ENCODE measurements around the gene GLB1L.

The GLB1L gene

GRCh38 chr2:219252900-219253752, 7.9 kb upstream of the GLB1L start, which contains the start of gene TUBA4B:
Gene TUBA4B (plus strand): TSS chr2:219253243. CDS start chr2:219253408, 165 bp downstream.
- peak; percentile 55 for DNase-seq

GRCh38 chr2:219252570-219252899, 7.3 kb upstream of the GLB1L start:
- peak; percentile 52 for DNase-seq

DNA sequence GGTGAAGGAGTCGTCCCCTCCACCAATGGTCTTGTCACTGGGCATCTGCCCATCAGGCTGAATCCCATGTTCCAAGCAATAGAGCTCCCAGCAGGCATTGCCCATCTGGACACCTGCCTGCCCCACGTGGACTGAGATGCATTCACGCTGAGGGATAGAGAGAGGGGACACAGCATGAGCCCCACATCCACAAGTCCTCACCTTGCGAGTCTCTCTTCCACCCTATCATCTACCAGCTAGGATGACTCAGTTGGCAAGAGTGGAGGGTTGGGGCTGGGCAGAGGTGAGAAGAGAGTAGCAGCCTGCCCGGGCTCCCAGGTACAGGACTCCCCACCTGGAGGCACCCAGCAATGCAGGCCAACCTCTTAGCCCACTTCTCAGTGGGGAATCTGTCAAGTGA, 6.8 kb upstream of the GLB1L start:
- peak; percentile 63 for DNase-seq

DNA sequence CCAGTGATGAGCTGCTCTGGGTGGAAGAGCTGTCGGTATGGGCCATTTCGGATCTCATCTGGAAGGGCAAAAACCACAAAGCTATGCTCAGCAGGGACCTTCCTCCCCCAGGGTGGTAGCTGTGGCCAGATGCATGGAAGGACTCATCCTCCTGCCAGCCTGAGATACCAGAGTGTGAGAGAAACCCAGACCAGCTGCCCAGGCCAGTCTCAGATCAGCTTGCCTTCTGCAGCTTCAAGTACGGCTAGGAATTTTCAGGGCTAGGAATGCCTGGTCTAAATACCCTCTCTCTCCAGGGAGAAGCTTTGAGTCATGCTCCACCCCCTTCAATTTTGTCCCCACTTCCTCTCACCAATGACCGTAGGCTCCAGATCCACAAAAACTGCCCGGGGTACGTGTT, 6.4 kb upstream of the GLB1L start:
- DNase-seq = no peak

GRCh38 chr2:219250049-219250781, 5.0 kb upstream of the GLB1L start:
- peak; percentile 19 for DNase-seq

DNA sequence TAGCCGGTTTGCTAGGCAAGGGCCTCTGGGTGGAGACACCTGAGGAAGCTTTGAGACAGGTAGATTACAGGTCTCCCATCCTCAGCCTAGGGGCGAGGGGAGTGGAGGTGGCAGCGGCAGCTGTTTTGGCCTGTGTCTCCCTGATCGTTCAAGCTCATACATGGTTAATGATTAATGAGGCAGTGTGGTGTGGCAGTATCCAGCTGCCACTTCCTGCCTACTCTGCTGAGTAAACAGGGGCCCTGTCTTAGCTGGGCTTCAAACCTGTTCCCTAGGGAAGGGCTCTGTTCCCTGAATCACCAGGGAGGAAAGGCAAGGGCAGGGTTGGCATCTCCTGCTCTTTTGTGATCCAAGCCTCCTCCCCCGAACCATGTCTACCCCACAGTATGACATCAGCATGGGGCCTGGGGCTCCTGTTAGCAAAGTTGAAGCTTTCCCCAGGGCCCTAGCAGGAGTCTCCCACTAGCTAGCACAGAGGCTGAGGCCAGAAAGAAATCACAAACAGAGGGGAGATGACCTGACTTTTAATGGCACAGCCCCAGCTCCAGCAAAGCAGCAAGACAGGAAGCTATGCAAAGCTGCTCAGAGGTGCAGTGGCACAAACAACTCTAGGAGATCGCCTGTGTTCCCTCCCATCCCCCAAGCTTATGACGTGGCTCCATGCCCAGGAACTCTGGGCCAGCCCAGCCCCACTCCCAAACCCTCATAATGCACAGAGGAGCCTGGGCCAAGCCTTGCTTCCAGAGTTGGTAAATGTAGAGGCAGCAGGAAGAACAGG, 4.1 kb upstream of the GLB1L start:
- peak; percentile 86 for DNase-seq

DNA sequence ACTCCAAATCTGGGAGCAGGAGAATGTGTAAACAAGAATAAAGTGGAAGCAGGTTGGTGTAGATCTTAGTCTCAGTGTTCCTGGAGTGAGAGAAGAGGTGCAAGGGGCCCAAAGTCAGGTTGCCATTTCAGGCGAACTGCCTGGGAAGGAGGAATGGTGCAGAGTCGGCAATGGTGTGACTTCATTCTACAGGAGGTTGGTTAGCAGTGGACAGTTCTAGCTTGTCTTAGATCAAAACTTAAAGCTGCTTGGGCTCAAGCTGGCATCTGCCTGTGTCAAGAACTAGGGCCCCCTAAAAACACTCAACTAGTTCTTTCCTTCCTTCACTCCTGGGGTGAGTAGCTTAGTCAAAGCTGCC, 3.6 kb upstream of the GLB1L start:
- no peak for DNase-seq

DNA sequence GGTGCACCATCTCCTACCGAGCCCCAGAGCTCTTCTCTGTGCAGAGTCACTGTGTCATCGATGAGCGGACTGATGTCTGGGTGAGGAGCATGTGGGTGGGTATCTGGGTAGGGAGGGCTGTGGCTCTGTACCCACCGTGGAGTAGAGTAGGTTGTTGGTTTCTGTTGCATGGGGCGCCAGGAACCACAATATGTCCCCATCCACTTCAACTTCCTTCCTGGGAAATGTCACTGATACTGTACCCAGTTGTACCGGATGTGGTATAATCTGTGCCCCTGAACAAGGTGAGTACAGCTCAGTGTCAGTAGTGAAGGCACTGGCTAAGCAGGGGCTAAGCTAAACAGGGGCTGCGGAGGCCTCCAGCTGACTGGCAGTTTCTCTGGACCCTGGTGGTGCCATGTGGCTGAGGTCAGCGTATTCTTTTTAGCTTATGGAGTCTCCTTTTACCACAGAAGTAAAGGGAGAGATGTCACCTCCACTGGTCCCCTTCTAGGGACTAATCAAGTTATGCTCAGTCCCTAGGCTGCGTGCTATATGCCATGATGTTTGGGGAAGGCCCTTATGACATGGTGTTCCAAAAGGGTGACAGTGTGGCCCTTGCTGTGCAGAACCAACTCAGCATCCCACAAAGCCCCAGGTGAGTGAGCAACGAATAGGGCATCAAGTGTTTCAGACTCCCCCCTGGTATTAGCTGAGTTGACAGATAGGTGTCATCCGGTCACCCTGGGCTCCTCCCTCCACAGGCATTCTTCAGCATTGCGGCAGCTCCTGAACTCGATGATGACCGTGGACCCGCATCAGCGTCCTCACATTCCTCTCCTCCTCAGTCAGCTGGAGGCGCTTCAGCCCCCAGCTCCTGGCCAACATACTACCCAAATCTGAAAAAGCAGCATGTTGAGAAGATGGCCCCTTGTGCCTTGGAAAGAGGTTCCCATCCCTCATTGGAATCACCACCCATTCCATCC, 2.7 kb upstream of the GLB1L start:
- peak; percentile 79 for DNase-seq

DNA sequence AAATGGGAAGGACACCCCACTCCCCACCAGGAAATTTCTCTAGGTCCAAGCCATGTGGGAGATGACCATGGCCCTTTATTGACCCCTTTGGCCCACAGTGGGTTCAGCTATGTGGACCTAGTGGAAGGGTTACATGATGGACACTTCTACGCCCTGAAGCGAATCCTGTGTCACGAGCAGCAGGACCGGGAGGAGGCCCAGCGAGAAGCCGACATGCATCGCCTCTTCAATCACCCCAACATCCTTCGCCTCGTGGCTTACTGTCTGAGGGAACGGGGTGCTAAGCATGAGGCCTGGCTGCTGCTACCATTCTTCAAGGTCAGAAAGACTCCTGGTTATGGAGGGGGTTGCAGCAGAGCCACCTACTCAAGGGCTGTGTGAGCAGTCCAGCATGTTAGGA, 1.3 kb upstream of the GLB1L start:
- DNase-seq = no peak

DNA sequence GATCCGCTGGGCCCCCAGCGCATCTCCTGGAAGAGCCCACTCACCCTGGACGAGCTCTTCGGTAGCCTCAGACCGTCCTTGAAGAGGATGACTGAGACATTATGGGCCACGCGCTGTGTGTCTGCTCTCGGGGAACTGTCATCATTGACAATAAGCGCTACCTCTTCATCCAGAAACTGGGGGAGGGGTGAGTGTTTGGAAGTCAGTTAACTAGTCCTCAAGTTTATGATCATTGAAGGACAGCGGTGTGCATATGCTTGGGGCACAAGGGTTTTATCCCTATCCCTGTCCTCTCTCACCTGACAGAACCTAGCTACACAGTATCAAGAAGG, 621 bp upstream of the GLB1L start:
- DNase-seq = peak; percentile 15

DNA sequence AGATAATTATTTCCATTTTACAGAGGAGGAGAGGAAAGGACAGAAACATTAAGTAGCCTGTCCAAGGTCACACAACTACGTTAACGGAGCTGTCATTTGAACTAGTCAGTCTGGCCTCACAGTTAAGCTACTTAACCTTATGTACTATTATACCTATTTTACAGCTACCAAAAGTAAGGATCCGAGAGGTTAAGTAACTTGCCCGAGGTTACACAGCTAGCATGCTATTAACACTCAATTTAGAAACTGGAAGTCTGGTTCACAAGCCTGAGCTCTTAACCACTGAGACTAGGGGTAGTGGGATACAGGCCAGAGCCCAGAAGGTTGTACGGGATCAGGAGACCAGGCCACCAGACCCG, 476 bp downstream of the GLB1L start:
- no peak for DNase-seq

GRCh38 chr2:219243291-219243761, 1.9 kb downstream of the GLB1L start:
- DNase-seq = no peak

- no peak for DNase-seq
Observed at GRCh38 chr2:219234331-219234730, 10.9 kb downstream of the GLB1L start.

- DNase-seq = peak; percentile 57
Observed at GRCh38 chr2:219230059-219230540, 15.1 kb downstream of the GLB1L start.

- peak; percentile 99 for DNase-seq
Observed at GRCh38 chr2:219229305-219230058, 15.8 kb downstream of the GLB1L start, which contains the start of the genes ANKZF1 and ATG9A. Gene ANKZF1 (plus strand): TSS chr2:219229806. CDS start chr2:219230258, 452 bp downstream. Gene ATG9A (minus strand): TSS chr2:219229636. CDS start chr2:219228024, 1,612 bp downstream.

- no peak for DNase-seq
Observed at GRCh38 chr2:219228911-219229304, 16.3 kb downstream of the GLB1L start.

- DNase-seq = peak; percentile 17
Observed at GRCh38 chr2:219228041-219228910, 17.0 kb downstream of the GLB1L start.

- DNase-seq = no peak
Observed at GRCh38 chr2:219225350-219225749, 19.9 kb downstream of the GLB1L start.

DNA sequence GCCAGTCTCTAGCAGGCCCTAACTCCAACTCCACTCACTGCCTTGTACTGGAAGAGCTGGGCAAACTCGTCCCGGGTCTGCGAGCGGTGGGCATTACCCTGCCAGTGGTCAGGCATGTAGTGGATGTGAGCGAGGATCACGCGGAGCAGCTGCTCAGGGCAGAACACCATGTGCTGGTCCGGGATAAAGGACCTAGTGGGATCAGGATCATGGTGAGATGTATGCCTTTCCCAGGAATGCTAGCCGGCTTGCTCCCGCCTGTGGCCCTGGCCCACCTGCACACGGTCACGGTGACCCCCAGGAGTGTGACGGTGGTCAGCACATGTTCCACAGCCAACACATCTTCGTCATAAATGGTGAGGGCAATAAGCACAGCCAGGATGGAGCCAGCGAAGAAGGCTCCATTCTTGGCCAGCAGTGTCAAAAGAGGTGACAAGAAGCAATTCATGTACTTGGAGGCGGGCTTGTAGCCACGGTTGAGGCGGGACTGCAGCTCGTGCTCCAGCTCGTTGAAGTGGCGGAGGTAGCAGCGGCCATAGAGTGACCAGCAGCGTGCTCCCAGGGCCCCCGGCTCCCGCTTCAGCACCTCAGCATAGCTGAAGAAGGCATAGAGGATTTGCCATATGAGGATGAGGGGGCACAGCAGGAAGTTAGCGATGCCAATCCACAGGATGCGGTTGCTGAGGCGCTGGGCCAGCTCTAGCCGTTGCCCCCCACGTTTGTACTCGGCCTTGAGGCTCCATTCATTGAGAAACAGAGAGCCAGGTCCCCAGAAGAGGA, 21.2 kb downstream of the GLB1L start:
- DNase-seq = no peak

Data from CD4-positive, alpha-beta T cell treated with Interleukin-6 for 4 hours (primary cell).